ENCODE data around the gene GJD2.

DNA sequence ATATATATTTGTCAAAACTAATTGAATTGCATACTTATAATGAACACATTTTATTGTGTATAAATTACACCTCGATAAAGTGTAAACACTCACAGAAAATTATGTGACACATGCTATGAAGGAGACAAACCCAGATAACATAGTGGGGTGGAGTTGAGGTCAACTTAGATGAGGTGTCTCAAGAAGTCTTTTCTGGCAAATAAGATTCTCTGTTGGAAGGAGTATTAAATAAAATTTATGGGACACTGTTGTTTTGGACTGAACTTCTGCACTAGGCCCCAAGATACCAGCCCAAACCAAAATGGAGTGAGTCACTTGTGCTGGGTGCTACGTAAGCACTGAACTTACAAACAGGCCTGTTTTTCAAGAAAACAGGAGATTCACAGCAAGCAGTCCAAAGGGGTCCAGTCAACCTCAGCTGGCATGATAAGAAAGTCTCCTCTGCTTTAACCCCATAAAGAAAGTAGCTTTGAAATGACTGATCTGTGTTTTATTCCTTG is 21.9 kb upstream of the GJD2 start:
- TF ChIP-seq, protein P1, sequence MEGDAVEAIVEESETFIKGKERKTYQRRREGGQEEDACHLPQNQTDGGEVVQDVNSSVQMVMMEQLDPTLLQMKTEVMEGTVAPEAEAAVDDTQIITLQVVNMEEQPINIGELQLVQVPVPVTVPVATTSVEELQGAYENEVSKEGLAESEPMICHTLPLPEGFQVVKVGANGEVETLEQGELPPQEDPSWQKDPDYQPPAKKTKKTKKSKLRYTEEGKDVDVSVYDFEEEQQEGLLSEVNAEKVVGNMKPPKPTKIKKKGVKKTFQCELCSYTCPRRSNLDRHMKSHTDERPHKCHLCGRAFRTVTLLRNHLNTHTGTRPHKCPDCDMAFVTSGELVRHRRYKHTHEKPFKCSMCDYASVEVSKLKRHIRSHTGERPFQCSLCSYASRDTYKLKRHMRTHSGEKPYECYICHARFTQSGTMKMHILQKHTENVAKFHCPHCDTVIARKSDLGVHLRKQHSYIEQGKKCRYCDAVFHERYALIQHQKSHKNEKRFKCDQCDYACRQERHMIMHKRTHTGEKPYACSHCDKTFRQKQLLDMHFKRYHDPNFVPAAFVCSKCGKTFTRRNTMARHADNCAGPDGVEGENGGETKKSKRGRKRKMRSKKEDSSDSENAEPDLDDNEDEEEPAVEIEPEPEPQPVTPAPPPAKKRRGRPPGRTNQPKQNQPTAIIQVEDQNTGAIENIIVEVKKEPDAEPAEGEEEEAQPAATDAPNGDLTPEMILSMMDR (CRISPR knock-in tag; IDR thresholded peaks at IDR 0.05), result no peak
- TF ChIP-seq TBP (CRISPR knock-in tag; IDR thresholded peaks at IDR 0.05) (no peak), FOXA3 (CRISPR knock-in tag; IDR thresholded peaks at IDR 0.05) (no peak), RAD21 (CRISPR knock-in tag; IDR thresholded peaks at IDR 0.05) (no peak)
